GM19351 (cell line): ENCODE data around the gene TOP2B.

Source experiments
- ATAC-seq: cut with Tn5 transposase; IDR thresholded peaks from one replicate; pipeline ENCODE4 v1.9.1; 2021; ENCODE audit warnings: mild to moderate bottlenecking, moderate library complexity; ENCODE audit not compliant: unreplicated experiment

TOP2B gene

GRCh38 chr3:25673738-25674298 lies 9.1 kb upstream of the TOP2B start:
- no peak for ATAC-seq

- peak; percentile 34 for ATAC-seq
Observed at GRCh38 chr3:25665315-25666280, 891 bp upstream of the TOP2B start.

DNA sequence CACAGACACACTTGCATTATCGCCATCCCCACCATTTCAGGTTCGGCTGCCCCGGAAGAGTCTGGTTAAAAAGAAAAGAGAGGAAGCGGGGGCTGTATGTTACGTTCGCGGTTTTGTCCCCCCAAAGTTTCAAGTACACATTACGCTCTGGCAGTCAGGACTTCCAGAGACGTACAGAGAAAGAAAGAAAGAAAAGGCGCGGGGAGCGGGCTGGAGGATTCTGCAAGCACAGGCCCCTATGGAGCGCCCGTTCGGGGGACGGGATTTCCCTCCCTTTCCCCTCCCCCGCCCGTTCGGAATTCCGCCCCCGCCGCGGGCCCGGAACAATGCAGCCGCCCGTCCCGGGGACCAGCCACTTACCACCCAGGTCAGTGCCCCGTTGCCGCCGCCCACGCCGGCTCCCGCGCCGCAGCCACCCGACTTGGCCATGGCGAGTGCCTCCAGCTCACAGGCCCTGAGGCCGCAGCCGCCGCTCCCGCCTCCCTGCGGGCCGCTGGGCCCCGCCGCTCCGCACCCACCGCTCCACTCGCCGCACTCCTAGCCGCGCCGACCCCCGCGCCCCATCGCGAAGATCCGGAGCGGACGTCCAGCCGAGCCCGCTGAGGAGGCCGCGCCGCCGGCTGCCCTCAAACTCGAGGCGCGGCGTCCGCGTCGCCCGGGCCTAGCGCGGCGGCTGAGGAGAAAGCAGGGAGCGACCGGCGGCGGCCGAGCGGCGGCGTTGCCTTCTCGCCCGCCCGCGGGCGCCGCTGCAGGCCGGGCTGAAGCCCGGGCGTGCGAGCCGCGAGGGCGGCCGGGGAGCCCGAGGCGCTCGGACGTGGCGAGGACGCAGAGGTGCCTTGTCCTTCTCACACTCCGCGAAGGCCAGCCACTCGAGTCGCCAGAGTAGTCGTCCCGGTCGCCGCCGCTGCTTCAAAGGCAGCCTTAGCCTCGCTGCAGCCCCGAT lies 567 bp downstream of the TOP2B start:
- ATAC-seq: peak; percentile 32

- ATAC-seq: peak; percentile 20
Observed at GRCh38 chr3:25663347-25663868, 1.3 kb downstream of the TOP2B start.

GRCh38 chr3:25662736-25663320 lies 1.9 kb downstream of the TOP2B start:
- ATAC-seq: no peak

DNA sequence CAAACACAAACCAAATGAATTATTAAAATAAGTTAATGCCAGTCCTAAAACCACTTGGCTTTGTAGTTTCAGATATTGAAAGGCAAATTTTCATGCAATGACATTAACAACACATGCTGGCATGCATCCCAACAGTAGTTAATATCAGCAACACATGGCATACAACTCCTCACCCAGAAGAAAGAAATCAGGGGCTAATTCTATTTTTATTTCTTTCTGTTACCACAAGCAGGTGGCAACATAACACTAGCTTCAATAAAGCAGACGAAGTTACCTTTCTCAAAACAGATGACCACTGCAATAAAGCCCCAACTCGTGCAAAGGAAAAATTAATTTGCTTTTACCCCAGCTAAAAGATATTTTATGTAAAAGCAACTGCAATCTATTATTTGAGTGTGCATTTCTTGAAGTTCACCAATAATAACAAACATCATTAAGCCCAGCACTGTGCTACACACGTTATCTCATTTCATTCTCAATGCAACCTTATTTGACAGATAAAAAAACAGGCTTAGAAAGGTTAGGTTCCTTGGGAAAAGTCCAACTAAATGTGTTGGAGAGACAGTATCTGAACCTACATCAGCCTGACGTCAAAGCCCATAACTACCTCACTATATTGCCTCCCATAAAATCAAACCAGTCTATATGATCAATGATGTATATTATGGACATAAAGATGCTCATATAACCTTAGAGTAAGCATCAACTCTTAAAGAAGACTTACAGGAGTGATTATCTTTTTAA lies 2.8 kb downstream of the TOP2B start:
- no peak for ATAC-seq

DNA sequence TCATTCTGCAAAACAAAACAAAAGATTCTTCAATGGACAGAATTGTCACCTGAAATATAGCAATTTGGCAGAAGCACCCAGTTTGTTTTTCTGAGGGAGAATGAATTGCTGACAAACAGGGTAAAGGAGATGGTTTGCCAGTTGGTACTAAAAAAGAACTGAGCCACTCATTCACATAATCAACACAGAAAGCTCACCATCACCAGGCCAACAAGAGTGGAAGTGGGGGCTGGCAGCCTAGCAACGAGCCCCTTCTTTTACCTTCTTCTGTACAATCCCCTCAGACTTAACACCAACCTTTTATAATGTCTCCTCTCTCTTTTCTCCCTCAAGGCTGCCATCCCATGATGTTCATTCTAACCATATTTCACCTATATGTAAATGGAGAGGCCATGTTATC lies 5.9 kb downstream of the TOP2B start:
- no peak for ATAC-seq

GRCh38 chr3:25657293-25657692 lies 7.4 kb downstream of the TOP2B start:
- no peak for ATAC-seq

GRCh38 chr3:25655659-25656058 lies 9.0 kb downstream of the TOP2B start:
- no peak for ATAC-seq

DNA sequence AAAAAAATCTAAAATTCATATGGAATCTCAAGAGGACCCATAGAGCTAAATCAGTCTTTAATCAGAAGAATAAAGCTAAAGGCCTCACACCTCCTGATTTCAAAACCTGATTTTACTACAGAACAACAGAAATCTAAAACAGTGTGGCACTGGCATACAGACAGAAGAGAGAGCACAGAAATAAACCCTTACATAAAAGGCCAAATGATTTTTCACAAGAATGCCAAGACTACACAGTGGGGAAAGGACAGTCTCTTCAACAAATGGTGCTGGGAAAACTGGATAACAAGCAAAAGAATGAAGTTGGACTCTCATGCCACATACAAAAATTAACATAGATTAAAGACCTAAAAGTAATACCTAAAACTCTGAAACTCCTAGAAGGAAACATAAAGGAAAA lies 10.1 kb downstream of the TOP2B start:
- ATAC-seq: no peak

GRCh38 chr3:25653322-25653721 lies 11.4 kb downstream of the TOP2B start:
- ATAC-seq: no peak

DNA sequence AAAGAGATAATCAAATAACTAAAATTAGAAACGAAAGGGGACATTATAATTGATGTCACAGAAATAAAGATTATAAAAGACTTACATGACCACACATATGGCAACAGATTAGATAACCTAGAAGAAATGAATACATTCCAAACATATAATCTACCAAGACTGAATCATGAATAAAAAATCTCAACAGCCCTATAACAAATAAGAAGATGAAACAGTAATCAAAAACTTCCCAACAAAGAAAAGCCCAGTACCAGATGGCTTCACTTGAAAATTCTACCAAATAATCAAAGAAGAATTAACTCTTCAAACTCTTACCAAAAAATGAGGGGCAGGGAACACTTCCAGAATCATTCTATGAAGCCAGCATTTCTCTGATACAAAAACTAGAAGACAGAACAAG lies 11.8 kb downstream of the TOP2B start:
- no peak for ATAC-seq

GRCh38 chr3:25648925-25649830 lies 15.5 kb downstream of the TOP2B start:
- no peak for ATAC-seq

GRCh38 chr3:25648107-25648535 lies 16.6 kb downstream of the TOP2B start:
- ATAC-seq: peak; percentile 98

- ATAC-seq: no peak
Observed at GRCh38 chr3:25635038-25635437, 29.7 kb downstream of the TOP2B start.

DNA sequence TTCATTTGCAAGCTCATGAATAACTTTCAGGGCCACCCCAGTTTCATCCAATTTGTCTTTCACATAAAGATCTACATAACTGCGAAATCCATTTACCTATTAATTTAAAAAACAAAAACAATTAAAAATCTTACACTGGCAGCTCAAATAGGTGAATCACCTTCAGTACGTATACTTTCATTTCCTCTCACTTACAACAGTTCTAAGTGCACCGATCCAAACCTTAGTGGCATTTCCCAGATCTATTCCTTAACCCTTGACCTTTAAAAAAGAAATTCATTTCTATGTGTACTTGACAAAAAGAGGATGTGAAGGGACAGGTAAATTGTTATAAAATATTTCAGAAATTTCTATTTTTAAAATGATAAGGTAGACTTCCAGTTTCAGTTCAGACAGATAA lies 30.8 kb downstream of the TOP2B start:
- no peak for ATAC-seq

DNA sequence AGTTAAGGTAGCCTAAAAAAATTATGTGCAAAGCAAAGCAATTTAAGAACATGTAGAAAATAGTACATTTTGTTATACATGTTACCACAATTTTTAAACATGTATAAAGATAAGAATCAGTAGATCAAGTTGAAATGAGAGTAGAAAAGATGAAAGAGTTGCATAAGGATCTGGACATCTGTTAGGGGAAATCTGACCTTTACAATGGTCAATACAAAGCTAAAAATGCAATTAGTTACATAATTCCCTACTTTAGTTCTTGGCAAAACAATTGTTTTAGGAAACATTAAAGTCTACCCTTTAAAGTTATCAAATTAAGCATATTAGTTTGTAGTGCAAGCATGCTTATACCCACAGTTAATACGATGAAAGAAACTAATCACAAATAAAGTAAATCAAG lies 32.7 kb downstream of the TOP2B start:
- ATAC-seq: no peak

GRCh38 chr3:25621087-25621486 lies 43.6 kb downstream of the TOP2B start:
- ATAC-seq: no peak

DNA sequence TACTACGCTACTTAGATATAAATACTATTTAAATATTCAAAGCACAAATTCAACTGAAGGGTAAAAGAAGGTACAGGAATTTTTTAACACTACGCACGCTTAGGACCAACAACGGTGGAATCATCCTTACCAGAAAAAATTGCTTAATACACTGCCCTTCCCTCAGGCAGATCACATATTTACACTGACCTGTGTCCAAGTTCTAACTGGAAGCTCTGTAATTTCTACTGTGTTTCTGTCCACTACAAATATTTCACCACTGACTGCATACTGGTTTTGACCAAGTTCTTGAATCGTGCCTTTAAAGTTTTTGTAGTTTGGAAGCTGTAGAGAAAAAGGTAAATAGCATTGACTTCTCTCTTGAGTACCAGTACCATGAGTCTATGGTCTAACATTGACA lies 44.2 kb downstream of the TOP2B start:
- no peak for ATAC-seq
